WTC11 (cell line): Measurements from ENCODE around the gene TTC36. TPM values are rescaled to one million over a fixed set of nuclear protein-coding genes. Genes with fewer than 3 reads are reported as not detected.

Experiments used
- ATAC-seq: fragments of 200-7000 bp; cut with Tn5 transposase; 2 replicates; pipeline ENCODE4 v1.10.0; 2021; ENCODE audit warnings: mild to moderate bottlenecking, moderate library complexity
- CTCF ChIA-PET: fragments of 300-600 bp; sonication (Branson Sonifier 250); formaldehyde crosslinking; loops from one replicate; lab custom pipeline; 2021; ENCODE audit warnings: antibody characterized with exemption; lab: Charles Lee
- POLR2A ChIA-PET: fragments of 350-600 bp; sonication (Branson Sonifier 250); formaldehyde crosslinking; loops from one replicate; lab custom pipeline; 2021; ENCODE audit warnings: antibody characterized with exemption; lab: Charles Lee
- DNase-seq: peaks from one replicate; pipeline ENCODE4 v3.0.0; 2021; ENCODE audit warnings: low spot score
- H3K27ac Mint-ChIP-seq: 2 replicates; pipeline ENCODE4 v1.8.0; 2021; ENCODE audit warnings: mixed read lengths
- H3K27me3 Mint-ChIP-seq: 2 replicates; pipeline ENCODE4 v1.8.0; 2021; ENCODE audit warnings: low read depth, mild to moderate bottlenecking, moderate library complexity, mixed read lengths
- H3K36me3 Mint-ChIP-seq: 2 replicates; pipeline ENCODE4 v1.8.0; 2021; ENCODE audit warnings: mixed read lengths
- H3K4me1 Mint-ChIP-seq: 2 replicates; pipeline ENCODE4 v1.8.0; 2022; ENCODE audit warnings: mixed read lengths
- H3K4me3 Mint-ChIP-seq: 2 replicates; pipeline ENCODE4 v1.8.0; 2021; ENCODE audit warnings: mild to moderate bottlenecking, moderate library complexity, mixed read lengths
- H3K9me3 Mint-ChIP-seq: 2 replicates; pipeline ENCODE4 v1.8.0; 2021; ENCODE audit warnings: mixed read lengths
- AFF4 ChIP-seq: sonication (generic); formaldehyde crosslinking; IDR thresholded peaks from 2 replicates; pipeline ENCODE4 v1.8.1; 2023; ENCODE audit warnings: mild to moderate bottlenecking, missing genetic modification reagents, borderline replicate concordance
- ATF2 ChIP-seq: sonication (generic); formaldehyde crosslinking; IDR thresholded peaks from 2 replicates; pipeline ENCODE4 v1.8.1; 2022; ENCODE audit warnings: low read depth, missing genetic modification reagents, borderline replicate concordance
- E2F4 ChIP-seq: sonication (generic); formaldehyde crosslinking; IDR thresholded peaks from 2 replicates; pipeline ENCODE4 v1.8.1; 2022; ENCODE audit warnings: low read depth, mild to moderate bottlenecking, moderate library complexity, missing genetic modification reagents, borderline replicate concordance
- ELF4 ChIP-seq: sonication (generic); formaldehyde crosslinking; IDR thresholded peaks from 2 replicates; pipeline ENCODE4 v1.8.1; 2022; ENCODE audit warnings: low read depth, mild to moderate bottlenecking, moderate library complexity, missing genetic modification reagents
- ERG ChIP-seq: fragments of 250-450 bp; sonication (Bioruptor Pico); IDR thresholded peaks from 2 replicates; pipeline ENCODE4 v1.8.0; 2021; ENCODE audit warnings: mild to moderate bottlenecking
- ESRRA ChIP-seq: sonication (generic); formaldehyde crosslinking; IDR thresholded peaks from 2 replicates; pipeline ENCODE4 v1.8.1; 2022; ENCODE audit warnings: mild to moderate bottlenecking, missing genetic modification reagents, borderline replicate concordance
- ETV6 ChIP-seq: sonication (generic); formaldehyde crosslinking; IDR thresholded peaks from 2 replicates; pipeline ENCODE4 v1.8.1; 2022; ENCODE audit warnings: mild to moderate bottlenecking, missing genetic modification reagents
- GABPB1 ChIP-seq: sonication (generic); formaldehyde crosslinking; IDR thresholded peaks from 2 replicates; pipeline ENCODE4 v1.8.1; 2023; ENCODE audit warnings: mild to moderate bottlenecking, missing genetic modification reagents
- JAZF1 ChIP-seq: fragments of 250-450 bp; sonication (Bioruptor Pico); IDR thresholded peaks from 2 replicates; pipeline ENCODE4 v1.9.0; 2021; ENCODE audit warnings: moderate library complexity, mild to moderate bottlenecking, inconsistent platforms
- JUN ChIP-seq: sonication (generic); formaldehyde crosslinking; IDR thresholded peaks from 2 replicates; pipeline ENCODE4 v1.8.0; 2023; ENCODE audit warnings: mild to moderate bottlenecking, missing genetic modification reagents
- KAT7 ChIP-seq: sonication (generic); formaldehyde crosslinking; IDR thresholded peaks from 2 replicates; pipeline ENCODE4 v1.8.1; 2023; ENCODE audit warnings: missing genetic modification reagents, mild to moderate bottlenecking, borderline replicate concordance
- PREB ChIP-seq: sonication (generic); formaldehyde crosslinking; IDR thresholded peaks from 2 replicates; pipeline ENCODE4 v1.8.1; 2022; ENCODE audit warnings: mild to moderate bottlenecking, missing genetic modification reagents, moderate library complexity, borderline replicate concordance
- RELA ChIP-seq: sonication (generic); formaldehyde crosslinking; IDR thresholded peaks from 2 replicates; pipeline ENCODE4 v1.8.1; 2022; ENCODE audit warnings: missing genetic modification reagents, mild to moderate bottlenecking, borderline replicate concordance
- TEAD1 ChIP-seq: sonication (generic); formaldehyde crosslinking; IDR thresholded peaks from 2 replicates; pipeline ENCODE4 v1.8.0; 2022; ENCODE audit warnings: mild to moderate bottlenecking, missing genetic modification reagents
- ZNF121 ChIP-seq: sonication (generic); formaldehyde crosslinking; IDR thresholded peaks from 2 replicates; pipeline ENCODE4 v1.8.0; 2023; ENCODE audit warnings: missing genetic modification reagents
- ZNF416 ChIP-seq: fragments of 250-450 bp; sonication (Bioruptor Pico); IDR thresholded peaks from 2 replicates; pipeline ENCODE4 v1.9.0; 2021; ENCODE audit warnings: mild to moderate bottlenecking, inconsistent platforms
- ZNF532 ChIP-seq: fragments of 250-450 bp; sonication (Bioruptor Pico); IDR thresholded peaks from 2 replicates; pipeline ENCODE4 v1.9.0; 2021; ENCODE audit warnings: mild to moderate bottlenecking, borderline replicate concordance
- total RNA-seq: library from RNA; stranded (reverse); gene quantifications from 3 replicates; pipeline ENCODE4 v1.2.3, GENCODE V29; 2021

TTC36 gene
- total RNA-seq, 1 experiment from 2014 or later = 0.70 TPM

- TF ChIP-seq ZNF416 (CRISPR knock-in tag) (no peak), JUN (CRISPR knock-in tag) (no peak), ZNF532 (CRISPR knock-in tag) (no peak), E2F4 (no peak), ZNF121 (CRISPR knock-in tag) (no peak), ESRRA (no peak)
Observed at GRCh38 chr11:118524757-118525470, 2.4 kb upstream of the TTC36 start (continued).

- CTCF ChIA-PET = interaction anchor here (0.8 kb wide), 1 partner anchor 231 kb away, joined by 3 read pairs; no protein-coding TSS in a partner anchor
- DNase-seq (no peak), ATAC-seq (no peak)
- POLR2A ChIA-PET = no interaction called here
- H3K4me3 Mint-ChIP-seq = no peak overlapping the region
- peaks cover 3% of the 10 kb centered on the region; the same call in 1 of the 2 replicates for H3K27me3 Mint-ChIP-seq
- peaks cover 19% of the 10 kb centered on the region for H3K36me3 Mint-ChIP-seq
- peaks cover 29% of the 10 kb centered on the region for H3K4me1 Mint-ChIP-seq
- TF ChIP-seq KAT7 = no peak
- TF ChIP-seq ELF4 (CRISPR knock-in tag) = no peak
- no peak for TF ChIP-seq E2F4
- TF ChIP-seq JAZF1 = no peak
- no peak for TF ChIP-seq ATF2 (CRISPR knock-in tag)
- no peak for TF ChIP-seq ERG (CRISPR knock-in tag)
- no peaks in the 10 kb centered on the region for H3K9me3 Mint-ChIP-seq
- no peak overlapping the region; the same call in 1 of the 2 replicates for H3K27ac Mint-ChIP-seq
Observed at GRCh38 chr11:118526688-118527087, 586 bp upstream of the TTC36 start.

GRCh38 chr11:118528511-118528910, 1.2 kb downstream of the TTC36 start:
- Mint-ChIP-seq H3K27ac (no peak overlapping the region), H3K4me1 (peaks cover 28% of the 10 kb centered on the region), H3K4me3 (no peak overlapping the region), H3K27me3 (peaks cover 3% of the 10 kb centered on the region; the same call in 1 of the 2 replicates), H3K36me3 (peaks cover 11% of the 10 kb centered on the region), H3K9me3 (no peaks in the 10 kb centered on the region)
- ChIA-PET POLR2A (no interaction called here), CTCF (no interaction called here)
- DNase-seq (no peak), ATAC-seq (no peak)
- TF ChIP-seq TEAD1 (CRISPR knock-in tag) = no peak
- TF ChIP-seq JAZF1 = no peak
- no peak for TF ChIP-seq PREB
- TF ChIP-seq RELA (CRISPR knock-in tag) = no peak
- TF ChIP-seq GABPB1 (CRISPR knock-in tag) = no peak
- no peak for TF ChIP-seq ETV6 (CRISPR knock-in tag)
- TF ChIP-seq AFF4 (CRISPR knock-in tag) = no peak
